H9 (cell line): Measurements from ENCODE around the gene FHOD3. TPM values are rescaled to one million over a fixed set of nuclear protein-coding genes. Genes with fewer than 3 reads are reported as not detected.

Experiments used
- DNase-seq: peaks from one replicate; pipeline ENCODE4 v3.0.0-alpha.2; 2017
- H2AFZ ChIP-seq: one replicate; pipeline ENCODE4 v1.6.1; 2013; ENCODE audit warnings: mild to moderate bottlenecking, low read length, control low read depth, moderate library complexity
- H2AK5ac ChIP-seq: 2 replicates; pipeline ENCODE4 v1.6.1; 2013; ENCODE audit warnings: low read length, control low read depth, mixed read lengths; ENCODE audit not compliant: insufficient read length
- H2BK120ac ChIP-seq: one replicate; pipeline ENCODE4 v1.6.1; 2013; ENCODE audit warnings: low read depth, mild to moderate bottlenecking, low read length, control low read depth, inconsistent platforms; ENCODE audit not compliant: poor library complexity, severe bottlenecking
- H2BK12ac ChIP-seq: 2 replicates; pipeline ENCODE4 v1.6.1; 2013; ENCODE audit warnings: low read length, control low read depth, mixed read lengths, low read depth; ENCODE audit not compliant: insufficient read length
- H2BK15ac ChIP-seq: 2 replicates; pipeline ENCODE4 v1.6.1; 2013; ENCODE audit warnings: low read depth, low read length, control low read depth
- H2BK20ac ChIP-seq: one replicate; pipeline ENCODE4 v1.6.1; 2013; ENCODE audit warnings: low read depth, mild to moderate bottlenecking, low read length, control low read depth, inconsistent platforms; ENCODE audit not compliant: poor library complexity, severe bottlenecking
- H2BK5ac ChIP-seq: 2 replicates; pipeline ENCODE4 v1.6.1; 2013; ENCODE audit warnings: low read length, control low read depth, mixed read lengths; ENCODE audit not compliant: insufficient read length
- H3K14ac ChIP-seq: 2 replicates; pipeline ENCODE4 v1.6.1; 2013; ENCODE audit warnings: low read length, control low read depth; ENCODE audit not compliant: insufficient read depth
- H3K18ac ChIP-seq: 2 replicates; pipeline ENCODE4 v1.6.1; 2013; ENCODE audit warnings: low read depth, mild to moderate bottlenecking, mixed read lengths, low read length, control low read depth; ENCODE audit not compliant: insufficient read length
- H3K23ac ChIP-seq: 2 replicates; pipeline ENCODE4 v1.6.1; 2013; ENCODE audit warnings: low read length, control low read depth, mixed read lengths, low read depth; ENCODE audit not compliant: insufficient read length
- H3K23me2 ChIP-seq: 2 replicates; pipeline ENCODE4 v1.6.1; 2013; ENCODE audit warnings: low read depth, mild to moderate bottlenecking, mixed read lengths, low read length, control low read depth; ENCODE audit not compliant: insufficient read length, poor library complexity, severe bottlenecking
- H3K27ac ChIP-seq: 2 replicates; pipeline ENCODE4 v1.5.1; 2013; ENCODE audit warnings: low read length, control low read depth, mixed read lengths, low read depth; ENCODE audit not compliant: insufficient read length
- H3K27me3 ChIP-seq: 2 replicates; pipeline ENCODE4 v1.6.1; 2013; ENCODE audit warnings: low read length, control low read depth, inconsistent platforms; ENCODE audit not compliant: insufficient read depth
- H3K4ac ChIP-seq: 2 replicates; pipeline ENCODE4 v1.6.1; 2013; ENCODE audit warnings: low read depth, mild to moderate bottlenecking, control low read depth, inconsistent platforms, low read length, moderate library complexity
- H3K4me1 ChIP-seq: 2 replicates; pipeline ENCODE4 v1.6.1; 2013; ENCODE audit warnings: low read length, control low read depth, inconsistent platforms; ENCODE audit not compliant: insufficient read depth
- H3K4me2 ChIP-seq: 2 replicates; pipeline ENCODE4 v1.6.1; 2013; ENCODE audit warnings: low read length, control low read depth, mixed read lengths; ENCODE audit not compliant: insufficient read length, insufficient read depth
- H3K56ac ChIP-seq: 2 replicates; pipeline ENCODE4 v1.6.1; 2013; ENCODE audit warnings: low read depth, mild to moderate bottlenecking, mixed read lengths, low read length, control low read depth; ENCODE audit not compliant: insufficient read length
- H3K79me1 ChIP-seq: 2 replicates; pipeline ENCODE4 v1.6.1; 2013; ENCODE audit warnings: low read depth, mild to moderate bottlenecking, moderate library complexity, low read length, control low read depth, inconsistent platforms; ENCODE audit not compliant: insufficient read depth, poor library complexity, severe bottlenecking
- H3K79me2 ChIP-seq: 2 replicates; pipeline ENCODE4 v1.6.1; 2013; ENCODE audit warnings: low read length, control low read depth, inconsistent platforms; ENCODE audit not compliant: insufficient read depth
- H3K9ac ChIP-seq: 2 replicates; pipeline ENCODE4 v1.6.1; 2013; ENCODE audit warnings: low read length, control low read depth, mixed read lengths; ENCODE audit not compliant: insufficient read length; ENCODE audit errors: extremely low read depth
- H3K9me3 ChIP-seq: one replicate; pipeline ENCODE4 v1.6.1; 2013; ENCODE audit warnings: low read depth, low read length, inconsistent platforms; ENCODE audit not compliant: control insufficient read depth
- H3T11ph ChIP-seq: one replicate; pipeline ENCODE4 v1.6.1; 2013; ENCODE audit warnings: mild to moderate bottlenecking, low read length, control low read depth, inconsistent platforms
- H4K20me1 ChIP-seq: one replicate; pipeline ENCODE4 v1.6.1; 2013; ENCODE audit not compliant: control insufficient read depth, insufficient read length, insufficient read depth
- H4K5ac ChIP-seq: 2 replicates; pipeline ENCODE4 v1.6.1; 2013; ENCODE audit warnings: low read depth, mild to moderate bottlenecking, mixed read lengths, low read length, control low read depth; ENCODE audit not compliant: insufficient read length
- H4K8ac ChIP-seq: replicated peaks from 2 replicates; pipeline ENCODE4 v1.6.1; 2013; ENCODE audit warnings: low read length, control low read depth, mixed read lengths, low read depth; ENCODE audit not compliant: insufficient read length
- H4K91ac ChIP-seq: 2 replicates; pipeline ENCODE4 v1.6.1; 2013; ENCODE audit warnings: low read depth, mild to moderate bottlenecking, moderate library complexity, mixed read lengths, low read length, control low read depth; ENCODE audit not compliant: insufficient read length
- H3K27ac Mint-ChIP-seq, 3 experiments: 2 replicates in 2 of 3; 3 replicates in 1 of 3; pipeline ENCODE4 v1.8.0; 2020 to 2021; ENCODE audit warnings: mixed read lengths in 3 of 3, mild to moderate bottlenecking in 1 of 3, moderate library complexity in 1 of 3
- H3K27me3 Mint-ChIP-seq: 2 replicates; pipeline ENCODE4 v1.8.0; 2021; ENCODE audit warnings: low read depth, mild to moderate bottlenecking, moderate library complexity, mixed read lengths
- H3K36me3 Mint-ChIP-seq, 3 experiments: 2 replicates in 2 of 3; 3 replicates in 1 of 3; pipeline ENCODE4 v1.8.0; 2020 to 2021; ENCODE audit warnings: low read depth in 3 of 3, mixed read lengths in 3 of 3; ENCODE audit not compliant: insufficient read depth in 1 of 3
- H3K4me1 Mint-ChIP-seq, 2 experiments: 2 replicates each; pipeline ENCODE4 v1.8.0; 2020; ENCODE audit warnings: mixed read lengths in 2 of 2
- H3K4me3 Mint-ChIP-seq, 2 experiments: 2 replicates in 1 of 2; 3 replicates in 1 of 2; pipeline ENCODE4 v1.8.0; 2020 to 2021; ENCODE audit warnings: mild to moderate bottlenecking in 2 of 2, mixed read lengths in 2 of 2, moderate library complexity in 1 of 2
- H3K9me3 Mint-ChIP-seq, 2 experiments: 2 replicates in 1 of 2; 3 replicates in 1 of 2; pipeline ENCODE4 v1.8.0; 2020; ENCODE audit warnings: mild to moderate bottlenecking in 2 of 2, mixed read lengths in 2 of 2, moderate library complexity in 1 of 2
- CTCF ChIP-seq: fragments of 200-600 bp; sonication (generic); conservative IDR thresholded peaks from 3 replicates; pipeline ENCODE4 v1.8.0; 2021; ENCODE audit warnings: antibody characterized with exemption, mild to moderate bottlenecking
- WGBS: extraction: QIAGEN DNeasy Blood & Tissue Kit; methylation state at CpG from one replicate; pipeline ENCODE4 v1.1.7; 2013; ENCODE audit warnings: missing lambda C conversion rate, low lambda C conversion rate, mixed read lengths; ENCODE audit not compliant: insufficient read length; ENCODE audit errors: extremely low coverage; 5-methylcytosine and 5-hydroxymethylcytosine counted together
- total RNA-seq: library from RNA; stranded (reverse); gene quantifications from 2 replicates; pipeline ENCODE4 v1.2.1, GENCODE V29; 2021

FHOD3 gene
- total RNA-seq, 1 experiment from 2014 or later = 8.0 TPM

DNA sequence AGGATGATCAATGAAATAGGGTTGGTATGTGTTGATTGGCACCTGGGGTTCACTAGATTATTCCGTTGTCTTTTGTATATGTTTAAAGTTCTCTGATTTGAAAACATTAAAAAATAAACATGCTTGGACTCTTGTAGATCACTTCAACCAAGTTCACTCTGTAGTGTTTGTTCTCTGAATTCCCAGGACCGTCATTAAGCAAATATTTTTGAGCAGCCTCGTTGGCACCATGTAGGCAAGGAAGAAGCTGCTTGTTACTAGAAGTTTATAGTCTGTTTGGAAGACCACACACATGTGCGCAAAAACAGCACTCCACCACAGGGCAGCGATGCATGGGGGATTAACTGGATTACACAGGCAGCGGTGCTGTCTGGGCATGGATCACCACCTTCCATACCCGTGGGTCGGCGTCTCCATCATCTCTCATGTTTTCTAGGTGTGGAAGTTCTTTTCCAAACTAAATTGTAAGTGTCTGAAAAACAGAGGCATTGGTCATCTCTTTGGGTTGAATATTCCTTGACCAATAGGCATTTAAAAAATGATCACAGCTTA is 212.2 kb downstream of the FHOD3 start:
- no peak for TF ChIP-seq CTCF

More for the DNA sequence above, 212.2 kb downstream of the FHOD3 start:
- Histone ChIP-seq H2BK5ac (no peak overlapping the region), H3K23ac (no peak overlapping the region), H4K91ac (no peak overlapping the region), H2BK120ac (no peak overlapping the region), H3K9me3 (no peaks in the 10 kb centered on the region), H2AK5ac (no peak overlapping the region), H4K8ac (no peak overlapping the region), H4K20me1 (no peaks in the 10 kb centered on the region), H3K27me3 (no peaks in the 10 kb centered on the region), H3K56ac (no peak overlapping the region), H3K23me2 (no peaks in the 10 kb centered on the region), H3K4me2 (no peak overlapping the region), H3K27ac (no peak overlapping the region), H3K18ac (no peak overlapping the region), H2BK15ac (no peak overlapping the region), H2AFZ (no peak overlapping the region), H3K4me1 (0 out of 2 replicates have a peak, but pooled peaks cover 4% of the 10 kb centered on the region), H2BK20ac (no peak overlapping the region), H3K14ac (no peak overlapping the region), H2BK12ac (no peak overlapping the region), H4K5ac (no peak overlapping the region), H3K9ac (no peak overlapping the region), H3T11ph (no peak overlapping the region), H3K4ac (no peak overlapping the region), H3K79me2 (no peaks in the 10 kb centered on the region), H3K79me1 (no peaks in the 10 kb centered on the region)
- Mint-ChIP-seq H3K4me3 (no peak overlapping the region), H3K27ac (peak overlapping the region in 1 of 3 experiments; percentile 6; a peak in 1 of 7 replicates), H3K4me1 (peaks cover 20 to 29% of the 10 kb centered on the region in 2 experiments), H3K27me3 (no peaks in the 10 kb centered on the region; the same call in 1 of the 2 replicates), H3K9me3 (no peaks in the 10 kb centered on the region), H3K36me3 (peaks cover 0 to 3% (median 0%) of the 10 kb centered on the region in 3 experiments; a peak in 1 of 7 replicates)
- no peak for DNase-seq
- no CpG with 5 or more reads among the region's 9 CpGs for WGBS
